K562 (cell line): ENCODE data around the gene G6PC3. TPM values are rescaled to one million over a fixed set of nuclear protein-coding genes. Genes with fewer than 3 reads are reported as not detected.

ENCODE experiments used
- ATAC-seq: fragments of 200-7000 bp; cut with Tn5 transposase; 3 replicates; pipeline ENCODE4 v1.9.1; 2020; ENCODE audit warnings: moderate library complexity
- BruUV-seq: library from RNA; stranded (reverse); fragments of 400-500 nt; replicated peaks from 2 replicates; lab custom pipeline; 2021; lab: Mats Ljungman, UMichigan
- CTCF ChIA-PET: fragments of 300-600 bp; formaldehyde crosslinking; extraction: SDS; loops from one replicate; lab custom pipeline; 2021; ENCODE audit warnings: low intra/inter-chr PET ratio; lab: Yijun Ruan, JAX
- POLR2A ChIA-PET: fragments of 300-600, 350-650 bp; sonication (Branson Sonifier 250); formaldehyde crosslinking; extraction: SDS; loops from one replicate; lab custom pipeline; 2021; ENCODE audit warnings: antibody characterized with exemption, inconsistent platforms; lab: Yijun Ruan, JAX
- DNase-seq, 4 experiments: peaks; one replicate each; pipeline versions ENCODE4 v3.0.0 to v3.0.0-alpha.2; 2011 to 2018; ENCODE audit warnings: low spot score in 3 of 4, mixed read lengths in 3 of 4; ENCODE audit errors: extremely low read depth in 1 of 4
- FAIRE-seq: peaks from 2 replicates; lab custom pipeline; 2011; peaks lifted over from hg19 to GRCh38; lab: Jason Lieb, UNC
- H2AFZ ChIP-seq: 2 replicates; pipeline ENCODE4 v1.6.0; 2011; ENCODE audit warnings: low read depth, low read length, control low read depth, inconsistent platforms
- H3K27ac ChIP-seq: fragments of 200-600 bp; 3 replicates; pipeline ENCODE4 v1.8.0; 2011; ENCODE audit warnings: low read depth, mild to moderate bottlenecking, control low read depth, inconsistent platforms, low read length, moderate library complexity, mixed read lengths; ENCODE audit errors: extremely low read depth
- H3K27me3 ChIP-seq, 2 experiments: fragments of 300-600 bp in 1 of 2; 2 replicates in 1 of 2; 3 replicates in 1 of 2; pipeline versions ENCODE4 v1.6.0 to v1.8.0; 2011; ENCODE audit warnings: inconsistent platforms in 2 of 2, low read length in 2 of 2, mild to moderate bottlenecking in 1 of 2, mixed read lengths in 1 of 2, moderate library complexity in 1 of 2; ENCODE audit not compliant: control insufficient read depth in 2 of 2, insufficient read depth in 2 of 2
- H3K36me3 ChIP-seq: fragments of 300-600 bp; 3 replicates; pipeline ENCODE4 v1.8.0; 2011; ENCODE audit warnings: mild to moderate bottlenecking, low read length, inconsistent platforms; ENCODE audit not compliant: control insufficient read depth, insufficient read depth
- H3K4me1 ChIP-seq, 2 experiments: fragments of 200-600 bp in 1 of 2; replicated peaks in 1 of 2; 2 replicates in 1 of 2; 3 replicates in 1 of 2; pipeline versions ENCODE4 v1.5.1 to v1.8.0; 2011; ENCODE audit warnings: inconsistent platforms in 2 of 2, low read length in 2 of 2, mild to moderate bottlenecking in 1 of 2, mixed read lengths in 1 of 2, moderate library complexity in 1 of 2; ENCODE audit not compliant: control insufficient read depth in 2 of 2, insufficient read depth in 2 of 2
- H3K4me2 ChIP-seq: 2 replicates; pipeline ENCODE4 v1.6.1; 2011; ENCODE audit warnings: low read length, control low read depth, inconsistent platforms, mixed read lengths; ENCODE audit not compliant: insufficient read depth
- H3K4me3 ChIP-seq: fragments of 200-600 bp; sonication (generic), shearing (Covaris generic); 2 replicates; pipeline ENCODE4 v1.5.1; 2016; ENCODE audit warnings: control low read depth, inconsistent platforms
- H3K79me2 ChIP-seq: fragments of 200-600 bp; 3 replicates; pipeline ENCODE4 v1.8.0; 2011; ENCODE audit warnings: low read length, inconsistent platforms; ENCODE audit not compliant: control insufficient read depth, insufficient read depth
- H3K9ac ChIP-seq, 2 experiments: 2 replicates each; pipeline versions ENCODE4 v1.6.0 to v1.6.1; 2011; ENCODE audit warnings: low read depth in 2 of 2, low read length in 2 of 2, control low read depth in 1 of 2, inconsistent platforms in 1 of 2, mild to moderate bottlenecking in 1 of 2, mixed read lengths in 1 of 2; ENCODE audit not compliant: insufficient read depth in 1 of 2
- H3K9me1 ChIP-seq: one replicate; pipeline ENCODE4 v1.6.0; 2011; ENCODE audit warnings: inconsistent platforms, mild to moderate bottlenecking, low read length, moderate library complexity; ENCODE audit not compliant: control insufficient read depth, insufficient read depth
- H3K9me3 ChIP-seq: replicated peaks from 2 replicates; pipeline ENCODE4 v1.5.1; 2011; ENCODE audit warnings: low read depth, low read length, inconsistent platforms; ENCODE audit not compliant: control insufficient read depth, insufficient read depth
- H4K20me1 ChIP-seq: replicated peaks from 2 replicates; pipeline ENCODE4 v1.6.1; 2011; ENCODE audit warnings: low read length, inconsistent platforms, mixed read lengths; ENCODE audit not compliant: control insufficient read depth, insufficient read depth
- SRF ChIP-seq, 2 experiments: fragments of 250-450, 450-650 bp in 1 of 2; sonication (Bioruptor Pico) in 1 of 2; sonication (generic) in 1 of 2; formaldehyde crosslinking; IDR thresholded peaks; 2 replicates each; pipeline versions ENCODE4 v1.5.0 to v1.5.1; 2020 to 2022; ENCODE audit warnings: mild to moderate bottlenecking in 1 of 2, missing genetic modification reagents in 1 of 2
- VEZF1 ChIP-seq: fragments of 200-800 bp; sonication (Bioruptor generic); IDR thresholded peaks from 2 replicates; pipeline ENCODE4 v1.6.1; 2017; ENCODE audit warnings: missing genetic modification characterization, missing compliant biosample characterization
- WGBS: fragments of 100-300 bp; shearing (Covaris generic); methylation state at CpG from one replicate; pipeline ENCODE4 v1.1.6; 2016; ENCODE audit warnings: low coverage, mixed read lengths; ENCODE audit not compliant: insufficient coverage; ENCODE audit errors: missing lambda C conversion rate; 5-methylcytosine and 5-hydroxymethylcytosine counted together
- in situ Hi-C: fragments of 300-500 bp; cut with MboI; formaldehyde crosslinking; loops from 4 replicates; pipeline ENCODE4 v1.15.0; 2018; ENCODE audit warnings: inconsistent platforms, mixed read lengths
- intact Hi-C: fragments of 100-400 bp; cut with micrococcal nuclease; formaldehyde crosslinking; loops from 2 replicates; pipeline ENCODE4 v1.14.2; 2022
- polyA plus RNA-seq, 8 experiments: library from polyadenylated mRNA; depleted of rRNA in 4 of 8; stranded (reverse) in 5 of 8; unstranded in 3 of 8; fragments of >200 nt; fragmentation: Nextera tagmentation in 2 of 8; fragmentation: Illumina TruSeq in 1 of 8; extraction: Ambion mirVana in 2 of 8; extraction: Trizol in 1 of 8; gene quantifications; 2 replicates each; pipeline versions ENCODE4 v1.2.1 to v1.2.3, GENCODE V29; 2011 to 2014; ENCODE audit warnings: inconsistent platforms in 1 of 8, missing spikeins in 1 of 8
- total RNA-seq, 7 experiments: library from RNA; depleted of rRNA in 6 of 7; stranded (reverse); fragments of >200 nt in 6 of 7; fragmentation: Illumina TruSeq in 2 of 7; extraction: Trizol in 2 of 7; gene quantifications; 2 replicates each; pipeline versions ENCODE4 v1.2.1 to v1.2.3, GENCODE V29; 2011 to 2021; ENCODE audit warnings: low replicate concordance in 1 of 7

G6PC3 gene
- total and polyA plus RNA-seq, 9 of the 15 experiments (the other 6 are each of a cell fraction or from before 2014, with no cell fraction given): 10.4 to 57.8 (median 31.1) TPM

- ChIA-PET POLR2A (interaction anchor here (0.6 to 4.5 kb wide), 4 partner anchors 8 to 354 kb away, joined by 3 to 49 read pairs (median 3); no protein-coding TSS in a partner anchor), CTCF (no interaction called here)
- intact Hi-C loops (no loop called here), in situ Hi-C loops (no loop called here)
- TF ChIP-seq VEZF1 (CRISPR knock-in tag) (peak; percentile 55; the same call in 1 of the 2 replicates), SRF (CRISPR knock-in tag; IDR thresholded peaks at IDR 0.05) (no peak)
- H3K4me3 ChIP-seq: no peak overlapping the region
- no peak for DNase-seq
- FAIRE-seq: no peak
- no peaks in the 10 kb centered on the region for H3K9me3 ChIP-seq
- H3K9me1 ChIP-seq: no peaks in the 10 kb centered on the region
- peaks cover 10 to 43% of the 10 kb centered on the region in 2 experiments; a peak in 4 of 5 replicates for H3K4me1 ChIP-seq
- peaks cover 12% of the 10 kb centered on the region for H3K79me2 ChIP-seq
- BruUV-seq: no TSS peak
- no peak overlapping the region for H3K27ac ChIP-seq
- H3K4me2 ChIP-seq: no peak overlapping the region
- no peak overlapping the region for H3K9ac ChIP-seq
- H4K20me1 ChIP-seq: peaks cover 19% of the 10 kb centered on the region; the same call in 1 of the 2 replicates
- 45% methylated on average over 4 of the region's 9 CpGs for WGBS
- no peak overlapping the region for H2AFZ ChIP-seq
- no peaks in the 10 kb centered on the region; the same call in 2 of the 3 replicates for H3K36me3 ChIP-seq
- no peaks in the 10 kb centered on the region; a peak in 1 of 5 replicates for H3K27me3 ChIP-seq
- no peak for ATAC-seq
Measured at GRCh38 chr17:44120851-44121605, 50.5 kb downstream of the G6PC3 start.
